Ishikawa (cell line): Measurements from ENCODE around the gene DLX2.

Source experiments
- CEBPB ChIP-seq: IDR thresholded peaks from 2 replicates; pipeline ENCODE4 v1.6.1; 2012
- CREB1 ChIP-seq: IDR thresholded peaks from 2 replicates; pipeline ENCODE4 v1.6.1; 2012; ENCODE audit warnings: low read depth
- EGR1 ChIP-seq: IDR thresholded peaks from 2 replicates; pipeline ENCODE4 v1.6.1; 2012
- EP300 ChIP-seq: IDR thresholded peaks from 2 replicates; pipeline ENCODE4 v1.6.1; 2012; ENCODE audit warnings: borderline replicate concordance
- FOXM1 ChIP-seq: IDR thresholded peaks from 2 replicates; pipeline ENCODE4 v1.6.1; 2012; ENCODE audit warnings: low read depth, borderline replicate concordance
- NFIC ChIP-seq: IDR thresholded peaks from 2 replicates; pipeline ENCODE4 v1.6.1; 2012
- RAD21 ChIP-seq: IDR thresholded peaks from 2 replicates; pipeline ENCODE4 v1.6.1; 2012; ENCODE audit warnings: low read depth
- TAF1 ChIP-seq: IDR thresholded peaks from 2 replicates; pipeline ENCODE4 v1.6.1; 2012; ENCODE audit warnings: low read depth, mild to moderate bottlenecking
- TCF12 ChIP-seq: IDR thresholded peaks from 2 replicates; pipeline ENCODE4 v1.6.1; 2012; ENCODE audit warnings: low read depth
- TEAD4 ChIP-seq: IDR thresholded peaks from 2 replicates; pipeline ENCODE4 v1.6.1; 2012
- USF1 ChIP-seq: IDR thresholded peaks from 2 replicates; pipeline ENCODE4 v1.6.1; 2012
- YY1 ChIP-seq: IDR thresholded peaks from 2 replicates; pipeline ENCODE4 v1.6.1; 2012; ENCODE audit warnings: low read depth
- ZBTB7A ChIP-seq: IDR thresholded peaks from 2 replicates; pipeline ENCODE4 v1.6.1; 2012; ENCODE audit warnings: low read depth
- TF ChIP-seq, protein P1 (sequence below): IDR thresholded peaks from 2 replicates; pipeline ENCODE4 v1.6.1; 2012
- TF ChIP-seq, protein P2 (sequence below): IDR thresholded peaks from 2 replicates; pipeline ENCODE4 v1.6.1; 2012; ENCODE audit warnings: low read depth, mild to moderate bottlenecking

The DLX2 gene

GRCh38 chr2:172128484-172128883 is 25.8 kb upstream of the DLX2 start:
- no peak for TF ChIP-seq USF1
- no peak for TF ChIP-seq CEBPB

- no peak for TF ChIP-seq FOXM1
- TF ChIP-seq EP300, result no peak
- TF ChIP-seq, protein P1, sequence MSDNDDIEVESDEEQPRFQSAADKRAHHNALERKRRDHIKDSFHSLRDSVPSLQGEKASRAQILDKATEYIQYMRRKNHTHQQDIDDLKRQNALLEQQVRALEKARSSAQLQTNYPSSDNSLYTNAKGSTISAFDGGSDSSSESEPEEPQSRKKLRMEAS, result no peak
- TF ChIP-seq, protein P2, sequence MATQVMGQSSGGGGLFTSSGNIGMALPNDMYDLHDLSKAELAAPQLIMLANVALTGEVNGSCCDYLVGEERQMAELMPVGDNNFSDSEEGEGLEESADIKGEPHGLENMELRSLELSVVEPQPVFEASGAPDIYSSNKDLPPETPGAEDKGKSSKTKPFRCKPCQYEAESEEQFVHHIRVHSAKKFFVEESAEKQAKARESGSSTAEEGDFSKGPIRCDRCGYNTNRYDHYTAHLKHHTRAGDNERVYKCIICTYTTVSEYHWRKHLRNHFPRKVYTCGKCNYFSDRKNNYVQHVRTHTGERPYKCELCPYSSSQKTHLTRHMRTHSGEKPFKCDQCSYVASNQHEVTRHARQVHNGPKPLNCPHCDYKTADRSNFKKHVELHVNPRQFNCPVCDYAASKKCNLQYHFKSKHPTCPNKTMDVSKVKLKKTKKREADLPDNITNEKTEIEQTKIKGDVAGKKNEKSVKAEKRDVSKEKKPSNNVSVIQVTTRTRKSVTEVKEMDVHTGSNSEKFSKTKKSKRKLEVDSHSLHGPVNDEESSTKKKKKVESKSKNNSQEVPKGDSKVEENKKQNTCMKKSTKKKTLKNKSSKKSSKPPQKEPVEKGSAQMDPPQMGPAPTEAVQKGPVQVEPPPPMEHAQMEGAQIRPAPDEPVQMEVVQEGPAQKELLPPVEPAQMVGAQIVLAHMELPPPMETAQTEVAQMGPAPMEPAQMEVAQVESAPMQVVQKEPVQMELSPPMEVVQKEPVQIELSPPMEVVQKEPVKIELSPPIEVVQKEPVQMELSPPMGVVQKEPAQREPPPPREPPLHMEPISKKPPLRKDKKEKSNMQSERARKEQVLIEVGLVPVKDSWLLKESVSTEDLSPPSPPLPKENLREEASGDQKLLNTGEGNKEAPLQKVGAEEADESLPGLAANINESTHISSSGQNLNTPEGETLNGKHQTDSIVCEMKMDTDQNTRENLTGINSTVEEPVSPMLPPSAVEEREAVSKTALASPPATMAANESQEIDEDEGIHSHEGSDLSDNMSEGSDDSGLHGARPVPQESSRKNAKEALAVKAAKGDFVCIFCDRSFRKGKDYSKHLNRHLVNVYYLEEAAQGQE, result no peak
- TF ChIP-seq RAD21, result no peak
- TF ChIP-seq TAF1, result no peak
- no peak for TF ChIP-seq YY1
- no peak for TF ChIP-seq CREB1
- TF ChIP-seq ZBTB7A, result no peak
- no peak for TF ChIP-seq EGR1
- TF ChIP-seq CEBPB, result no peak
- TF ChIP-seq NFIC, result no peak
- TF ChIP-seq TEAD4, result no peak
These were observed 17.4 kb upstream of the DLX2 start for GRCh38 chr2:172120118-172120517.

DNA sequence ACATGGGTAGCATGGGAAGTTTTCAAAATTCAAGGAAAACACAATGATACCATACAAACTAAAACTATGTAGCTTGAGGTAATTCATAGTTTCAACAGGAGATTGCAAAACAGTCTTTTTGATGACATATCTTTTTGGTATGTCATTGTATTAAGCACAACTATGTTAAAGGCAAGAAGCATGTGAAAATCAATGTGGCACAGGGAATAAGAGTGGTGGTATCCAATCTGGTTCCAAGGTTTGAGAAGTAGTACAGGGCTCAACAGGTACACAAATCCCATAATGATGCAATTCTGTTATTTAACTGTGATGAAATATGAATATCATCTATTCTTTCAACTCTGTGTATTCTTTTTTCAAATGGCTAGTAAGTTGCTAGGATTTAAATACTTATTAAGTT is 16.4 kb upstream of the DLX2 start:
- TF ChIP-seq CREB1, result no peak
- TF ChIP-seq TCF12, result no peak
- TF ChIP-seq EGR1, result no peak
- TF ChIP-seq ZBTB7A, result no peak
- TF ChIP-seq YY1, result no peak
- TF ChIP-seq CEBPB, result peak; percentile 96
- no peak for TF ChIP-seq FOXM1
- TF ChIP-seq EP300, result no peak
- TF ChIP-seq, protein P2, result no peak
- TF ChIP-seq TEAD4, result peak; percentile 49; the same call in 1 of the 2 replicates
- TF ChIP-seq, protein P1, result no peak
- no peak for TF ChIP-seq NFIC
- no peak for TF ChIP-seq USF1
- TF ChIP-seq TAF1, result no peak
- no peak for TF ChIP-seq RAD21

DNA sequence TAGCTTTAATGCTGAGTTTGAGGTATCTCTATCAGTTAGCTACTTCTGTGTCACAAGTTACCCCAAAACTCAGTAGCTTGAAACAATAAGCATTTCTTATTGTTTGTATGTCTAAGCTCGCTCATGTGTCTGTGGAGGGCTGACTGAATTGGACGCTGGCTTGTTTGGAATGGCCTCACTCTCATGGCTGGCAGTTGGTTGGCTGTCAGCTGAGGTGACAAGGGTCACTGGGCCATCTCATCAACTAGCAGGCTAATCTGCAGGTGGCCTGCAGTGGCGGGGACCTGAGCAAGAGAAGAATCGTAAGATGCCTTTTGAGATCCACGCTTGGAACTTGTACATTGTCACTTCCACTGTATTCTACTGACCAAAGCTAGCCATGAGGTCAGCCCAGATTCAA is 13.4 kb upstream of the DLX2 start:
- TF ChIP-seq, protein P2, result no peak
- TF ChIP-seq YY1, result no peak
- no peak for TF ChIP-seq CEBPB
- TF ChIP-seq EGR1, result no peak
- no peak for TF ChIP-seq FOXM1
- TF ChIP-seq, protein P1, result no peak
- TF ChIP-seq TAF1, result no peak

DNA sequence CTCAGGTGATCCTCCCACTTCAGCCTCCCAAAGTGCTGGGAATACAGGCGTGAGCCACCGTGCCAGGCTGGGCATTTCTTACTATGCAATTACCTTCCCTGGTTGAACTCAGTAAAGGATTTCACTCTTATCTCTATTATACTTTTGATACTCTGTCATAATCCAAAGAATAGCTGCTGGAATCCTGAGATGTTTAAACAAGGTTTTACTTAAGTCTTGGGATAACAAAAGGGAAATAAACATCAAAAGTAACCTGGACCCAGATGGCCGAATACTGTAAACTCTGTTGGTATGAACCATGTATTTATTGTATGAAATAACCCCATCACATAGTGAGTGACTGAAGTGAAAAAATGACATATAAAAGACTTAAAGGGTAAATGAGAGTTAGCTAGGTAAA is 11.9 kb upstream of the DLX2 start:
- TF ChIP-seq CEBPB, result no peak
- no peak for TF ChIP-seq TEAD4
- no peak for TF ChIP-seq TAF1
- no peak for TF ChIP-seq RAD21
- TF ChIP-seq FOXM1, result no peak
- TF ChIP-seq EP300, result no peak
- no peak for TF ChIP-seq CREB1
- no peak for TF ChIP-seq YY1
- TF ChIP-seq EGR1, result no peak
- no peak for TF ChIP-seq TCF12
- TF ChIP-seq, protein P1, result no peak
- TF ChIP-seq ZBTB7A, result no peak
- TF ChIP-seq NFIC, result no peak
- TF ChIP-seq, protein P2, result no peak
- TF ChIP-seq USF1, result no peak
